ENCODE data around the gene KRTAP9-3. TPM values are rescaled to one million over a fixed set of nuclear protein-coding genes. Genes with fewer than 3 reads are reported as not detected.
"Not testable (repeated sequence)": the region's sequence is repeated elsewhere in the genome, so short reads cannot be mapped to it uniquely, and the experiment has no call there.

KRTAP9-3 gene
- polyA plus RNA-seq, 3 donors, result not detected

GRCh38 chr17:41251261-41251660, 19.0 kb downstream of the KRTAP9-3 start:
- Histone ChIP-seq H2AFZ (ENCODE audit: insufficient read depth, low read depth, low read length, poor library complexity, severe bottlenecking) (no peak overlapping the region), H3K4me1 (ENCODE audit: control insufficient read depth in 1 of 2, insufficient read depth in 2 of 2, low read length in 2 of 2) (no peaks in the 10 kb centered on the region), H3K4me2 (replicated peaks; ENCODE audit: extremely low read depth, low read length, poor library complexity, severe bottlenecking) (no peak overlapping the region), H3K27me3 (ENCODE audit: control insufficient read depth in 2 of 2, insufficient read depth in 2 of 2, low read length in 2 of 2) (no peaks in the 10 kb centered on the region), H3K79me2 (ENCODE audit: insufficient read depth, low read length) (no peaks in the 10 kb centered on the region), H3K9me3 (replicated peaks in 1 of 2; ENCODE audit: control insufficient read depth in 1 of 2, insufficient read depth in 1 of 2, low read length in 2 of 2) (no peaks in the 10 kb centered on the region), H3K27ac (ENCODE audit: low read depth in 1 of 2, low read length in 2 of 2) (no peak overlapping the region), H4K20me1 (ENCODE audit: insufficient read depth, low read length) (no peaks in the 10 kb centered on the region), H3K9ac (ENCODE audit: insufficient read depth, low read length, poor library complexity, severe bottlenecking) (no peak overlapping the region), H3K4me3 (replicated peaks in 1 of 3; ENCODE audit: low read depth in 2 of 3, low read length in 3 of 3) (no peak overlapping the region), H3K36me3 (replicated peaks in 1 of 2; ENCODE audit: control insufficient read depth in 1 of 2, insufficient read depth in 2 of 2, low read length in 2 of 2) (no peaks in the 10 kb centered on the region)
- no peak for TF ChIP-seq CTCF (IDR thresholded peaks at IDR 0.05)
- peaks cover 0 to 4% (median 0%) of the 10 kb centered on the region in 7 donors for H3K9me3 Mint-ChIP-seq
- H3K36me3 Mint-ChIP-seq, result no peaks in the 10 kb centered on the region
- DNase-seq, result no peak
- no CpG with 5 or more reads among the region's 1 CpG for WGBS (ENCODE audit: insufficient coverage)
- H3K4me1 Mint-ChIP-seq, result no peaks in the 10 kb centered on the region
- no peak overlapping the region for H3K4me3 Mint-ChIP-seq
- H3K27me3 Mint-ChIP-seq (ENCODE audit: low read depth in 3 of 3), result peaks cover 0 to 12% (median 10%) of the 10 kb centered on the region in 3 donors
- no peak overlapping the region for H3K27ac Mint-ChIP-seq
- intact Hi-C loops (cut with micrococcal nuclease), result no loop called here

GRCh38 chr17:41254861-41255260, 22.6 kb downstream of the KRTAP9-3 start:
- Histone ChIP-seq H3K27me3 (ENCODE audit: control insufficient read depth in 2 of 2, insufficient read depth in 2 of 2, low read length in 2 of 2) (peaks cover 0 to 4% of the 10 kb centered on the region in 2 donors), H3K4me2 (replicated peaks; ENCODE audit: extremely low read depth, low read length, poor library complexity, severe bottlenecking) (no peak overlapping the region), H3K4me3 (replicated peaks in 1 of 3; ENCODE audit: low read depth in 2 of 3, low read length in 3 of 3) (no peak overlapping the region), H4K20me1 (ENCODE audit: insufficient read depth, low read length) (no peaks in the 10 kb centered on the region), H3K36me3 (replicated peaks in 1 of 2; ENCODE audit: control insufficient read depth in 1 of 2, insufficient read depth in 2 of 2, low read length in 2 of 2) (no peaks in the 10 kb centered on the region), H3K9me3 (replicated peaks in 1 of 2; ENCODE audit: control insufficient read depth in 1 of 2, insufficient read depth in 1 of 2, low read length in 2 of 2) (no peaks in the 10 kb centered on the region), H3K9ac (ENCODE audit: insufficient read depth, low read length, poor library complexity, severe bottlenecking) (no peak overlapping the region), H3K79me2 (ENCODE audit: insufficient read depth, low read length) (no peaks in the 10 kb centered on the region), H3K27ac (ENCODE audit: low read depth in 1 of 2, low read length in 2 of 2) (no peak overlapping the region), H2AFZ (ENCODE audit: insufficient read depth, low read depth, low read length, poor library complexity, severe bottlenecking) (no peak overlapping the region), H3K4me1 (ENCODE audit: control insufficient read depth in 1 of 2, insufficient read depth in 2 of 2, low read length in 2 of 2) (no peaks in the 10 kb centered on the region)
- Mint-ChIP-seq H3K27me3 (ENCODE audit: low read depth in 3 of 3) (peaks cover 0 to 10% (median 10%) of the 10 kb centered on the region in 3 donors), H3K36me3 (no peaks in the 10 kb centered on the region), H3K4me3 (no peak overlapping the region), H3K9me3 (peaks cover 0 to 1% (median 0%) of the 10 kb centered on the region in 7 donors), H3K27ac (no peak overlapping the region), H3K4me1 (no peaks in the 10 kb centered on the region)
- no CpG with 5 or more reads among the region's 1 CpG for WGBS (ENCODE audit: insufficient coverage)
- DNase-seq, result no peak
- intact Hi-C loops (cut with micrococcal nuclease), result no loop called here
- no peak for TF ChIP-seq CTCF (IDR thresholded peaks at IDR 0.05)

GRCh38 chr17:41255381-41256290, 23.4 kb downstream of the KRTAP9-3 start, which contains the start of gene KRTAP9-9:
Gene KRTAP9-9 (plus strand): TSS chr17:41255384.
- H3K79me2 ChIP-seq (ENCODE audit: insufficient read depth, low read length); H3K36me3 ChIP-seq (replicated peaks in 1 of 2; ENCODE audit: control insufficient read depth in 1 of 2, insufficient read depth in 2 of 2, low read length in 2 of 2); DNase-seq; H4K20me1 ChIP-seq (ENCODE audit: insufficient read depth, low read length); H3K27me3 ChIP-seq (ENCODE audit: control insufficient read depth in 2 of 2, insufficient read depth in 2 of 2, low read length in 2 of 2); H3K4me1 ChIP-seq (ENCODE audit: control insufficient read depth in 1 of 2, insufficient read depth in 2 of 2, low read length in 2 of 2); H3K9me3 Mint-ChIP-seq; H2AFZ ChIP-seq (ENCODE audit: insufficient read depth, low read depth, low read length, poor library complexity, severe bottlenecking); H3K27ac Mint-ChIP-seq; H3K9me3 ChIP-seq (replicated peaks in 1 of 2; ENCODE audit: control insufficient read depth in 1 of 2, insufficient read depth in 1 of 2, low read length in 2 of 2); H3K9ac ChIP-seq (ENCODE audit: insufficient read depth, low read length, poor library complexity, severe bottlenecking); intact Hi-C loops (cut with micrococcal nuclease); H3K36me3 Mint-ChIP-seq; H3K4me3 ChIP-seq (replicated peaks in 1 of 3; ENCODE audit: low read depth in 2 of 3, low read length in 3 of 3); H3K27ac ChIP-seq (ENCODE audit: low read depth in 1 of 2, low read length in 2 of 2); H3K4me2 ChIP-seq (replicated peaks; ENCODE audit: extremely low read depth, low read length, poor library complexity, severe bottlenecking); H3K27me3 Mint-ChIP-seq (ENCODE audit: low read depth in 3 of 3); H3K4me1 Mint-ChIP-seq: not testable (repeated sequence)
- peak within 1 kb of the TSS in 1 of 2 donors; percentile 41 for H3K4me3 Mint-ChIP-seq
- 95% methylated on average over 5 of the region's 5 CpGs for WGBS (ENCODE audit: insufficient coverage)
